ENCODE results near the gene JUND.
"Not testable (repeated sequence)": the region's sequence is repeated elsewhere in the genome, so short reads cannot be mapped to it uniquely, and the experiment has no call there.

JUND gene

DNA sequence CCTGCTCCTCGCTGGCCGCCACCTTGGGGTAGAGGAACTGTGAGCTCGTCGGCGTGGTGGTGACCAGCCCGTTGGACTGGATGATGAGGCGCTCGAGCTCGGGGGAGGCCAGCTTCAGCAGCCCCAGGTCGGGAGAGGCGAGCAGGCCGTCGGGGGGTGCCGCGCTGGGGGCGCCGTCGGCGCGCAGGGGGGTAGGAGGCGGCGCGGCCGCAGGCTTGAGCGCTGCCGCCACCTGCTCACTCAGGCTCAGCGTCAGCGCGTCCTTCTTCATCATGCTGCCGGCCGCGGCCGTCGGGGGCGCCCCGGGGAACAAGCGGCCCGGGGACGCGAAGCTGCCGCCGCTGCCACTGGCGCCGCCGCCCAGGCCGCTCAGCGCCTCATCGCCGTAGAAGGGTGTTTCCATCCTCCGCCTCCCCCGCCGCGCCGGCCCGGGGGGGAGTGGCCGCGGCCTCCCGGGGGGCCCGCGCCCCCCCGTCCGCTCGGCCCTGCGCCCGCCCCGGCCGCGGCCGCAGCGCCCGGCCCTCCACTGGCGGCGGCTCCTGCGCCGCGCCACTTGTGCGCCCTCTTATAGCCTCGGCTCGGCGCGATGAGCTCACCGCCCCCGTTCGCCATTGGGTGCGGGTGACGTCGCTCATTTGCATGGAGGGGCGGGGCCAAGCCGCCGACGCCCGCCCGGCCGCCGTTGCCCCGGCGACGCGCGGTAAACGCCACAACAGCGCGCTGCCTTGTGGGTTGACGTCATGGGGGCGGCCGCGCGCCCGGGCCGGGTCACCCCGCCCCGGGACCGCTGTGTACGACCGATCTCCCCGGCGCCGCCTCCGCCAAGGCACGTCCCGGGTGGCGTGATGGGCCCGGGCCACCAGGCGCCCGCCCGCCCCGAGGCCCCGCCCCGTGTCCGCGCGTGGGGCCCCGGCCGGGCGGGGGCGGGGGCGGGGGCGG, at the start of gene JUND:
TSS of gene JUND (minus strand) at position 541 of the 939 bp plus-strand sequence. CDS start at position 403, 138 bp downstream.
- Histone ChIP-seq H3K4me1 (ENCODE audit: insufficient read depth, insufficient read length) (peaks cover 23% of the 10 kb centered on the region), H3K27me3 (ENCODE audit: insufficient read depth, insufficient read length) (no peaks in the 10 kb centered on the region), H3K36me3 (ENCODE audit: insufficient read depth, insufficient read length, low read length) (peaks cover 23% of the 10 kb centered on the region), H3K4me3 (ENCODE audit: insufficient read length, low read depth) (peak within 1 kb of the TSS; percentile 100), H3K9ac (ENCODE audit: insufficient read length, low read depth) (peak within 1 kb of the TSS; percentile 99), H3K9me3 (ENCODE audit: insufficient read depth, low read length) (no peaks in the 10 kb centered on the region)
- TF ChIP-seq ZNF274 (IDR thresholded peaks at IDR 0.05; ENCODE audit: low read depth, low read length) (no peak), SUZ12 (IDR thresholded peaks at IDR 0.05; ENCODE audit: extremely low read depth, insufficient read depth, insufficient read length) (no peak), YY1 (IDR thresholded peaks at IDR 0.05; ENCODE audit: insufficient read depth, insufficient read length) (no peak)
- peak; percentile 96 for DNase-seq (ENCODE audit: low read depth, low spot score)

DNA sequence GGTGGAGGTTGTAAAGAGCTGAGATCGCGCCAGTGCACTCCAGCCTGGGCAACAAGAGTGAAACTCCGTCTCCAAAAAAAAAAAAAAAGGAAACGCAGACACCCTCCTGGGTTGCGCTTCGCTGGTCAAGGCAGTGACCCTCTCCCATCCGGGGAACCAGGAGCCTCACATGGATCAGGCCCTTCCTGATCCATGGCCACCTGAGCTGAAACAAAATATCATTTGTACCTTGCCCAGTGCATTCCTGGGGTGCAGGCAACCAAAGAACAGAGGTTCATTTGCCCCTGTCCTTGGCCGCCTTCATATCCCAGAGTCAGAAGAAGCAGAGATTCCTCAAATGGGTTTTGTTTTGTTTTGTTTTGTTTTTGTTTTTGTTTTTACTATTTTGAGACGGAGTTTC, 49.4 kb upstream of the JUND start:
- Histone ChIP-seq H3K9ac (ENCODE audit: insufficient read length, low read depth) (no peak overlapping the region), H3K4me3 (ENCODE audit: insufficient read length, low read depth) (no peak overlapping the region), H3K4me1 (ENCODE audit: insufficient read depth, insufficient read length) (peaks cover 13% of the 10 kb centered on the region), H3K9me3 (ENCODE audit: insufficient read depth, low read length) (no peaks in the 10 kb centered on the region), H3K27me3 (ENCODE audit: insufficient read depth, insufficient read length) (no peaks in the 10 kb centered on the region), H3K36me3 (ENCODE audit: insufficient read depth, insufficient read length, low read length) (peaks cover 2% of the 10 kb centered on the region)
- DNase-seq (ENCODE audit: low read depth, low spot score) = no peak
- TF ChIP-seq SUZ12 (IDR thresholded peaks at IDR 0.05; ENCODE audit: extremely low read depth, insufficient read depth, insufficient read length) = no peak
- TF ChIP-seq ZNF274 (IDR thresholded peaks at IDR 0.05; ENCODE audit: low read depth, low read length) = no peak
- no peak for TF ChIP-seq YY1 (IDR thresholded peaks at IDR 0.05; ENCODE audit: insufficient read depth, insufficient read length)

DNA sequence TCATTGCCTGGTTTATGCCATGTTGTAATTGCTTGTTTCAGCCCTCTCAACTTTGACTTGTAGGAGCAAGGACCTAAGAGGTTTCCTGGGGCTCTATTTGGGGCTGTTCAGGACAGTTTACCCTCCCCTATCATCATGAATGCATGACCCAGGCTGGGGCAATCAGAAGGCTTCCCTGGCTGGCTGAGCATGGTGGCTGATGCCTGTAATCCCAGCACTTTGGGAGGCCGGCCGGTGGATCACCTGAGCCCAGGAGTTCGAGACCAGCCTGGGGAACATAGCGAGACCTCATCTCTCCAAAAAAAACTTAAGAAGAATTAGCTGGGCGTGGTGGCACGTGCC, 47.6 kb upstream of the JUND start:
- H3K9ac ChIP-seq (ENCODE audit: insufficient read length, low read depth) = peak overlapping the region; percentile 71
- H3K4me1 ChIP-seq (ENCODE audit: insufficient read depth, insufficient read length) = peaks cover 8% of the 10 kb centered on the region
- DNase-seq (ENCODE audit: low read depth, low spot score) = no peak
- no peaks in the 10 kb centered on the region for H3K9me3 ChIP-seq (ENCODE audit: insufficient read depth, low read length)
- no peaks in the 10 kb centered on the region for H3K36me3 ChIP-seq (ENCODE audit: insufficient read depth, insufficient read length, low read length)
- H3K27me3 ChIP-seq (ENCODE audit: insufficient read depth, insufficient read length) = no peaks in the 10 kb centered on the region
- peak overlapping the region; percentile 29 for H3K4me3 ChIP-seq (ENCODE audit: insufficient read length, low read depth)
- TF ChIP-seq YY1 (IDR thresholded peaks at IDR 0.05; ENCODE audit: insufficient read depth, insufficient read length) = no peak
- TF ChIP-seq ZNF274 (IDR thresholded peaks at IDR 0.05; ENCODE audit: low read depth, low read length) = no peak
- TF ChIP-seq SUZ12 (IDR thresholded peaks at IDR 0.05; ENCODE audit: extremely low read depth, insufficient read depth, insufficient read length) = no peak

DNA sequence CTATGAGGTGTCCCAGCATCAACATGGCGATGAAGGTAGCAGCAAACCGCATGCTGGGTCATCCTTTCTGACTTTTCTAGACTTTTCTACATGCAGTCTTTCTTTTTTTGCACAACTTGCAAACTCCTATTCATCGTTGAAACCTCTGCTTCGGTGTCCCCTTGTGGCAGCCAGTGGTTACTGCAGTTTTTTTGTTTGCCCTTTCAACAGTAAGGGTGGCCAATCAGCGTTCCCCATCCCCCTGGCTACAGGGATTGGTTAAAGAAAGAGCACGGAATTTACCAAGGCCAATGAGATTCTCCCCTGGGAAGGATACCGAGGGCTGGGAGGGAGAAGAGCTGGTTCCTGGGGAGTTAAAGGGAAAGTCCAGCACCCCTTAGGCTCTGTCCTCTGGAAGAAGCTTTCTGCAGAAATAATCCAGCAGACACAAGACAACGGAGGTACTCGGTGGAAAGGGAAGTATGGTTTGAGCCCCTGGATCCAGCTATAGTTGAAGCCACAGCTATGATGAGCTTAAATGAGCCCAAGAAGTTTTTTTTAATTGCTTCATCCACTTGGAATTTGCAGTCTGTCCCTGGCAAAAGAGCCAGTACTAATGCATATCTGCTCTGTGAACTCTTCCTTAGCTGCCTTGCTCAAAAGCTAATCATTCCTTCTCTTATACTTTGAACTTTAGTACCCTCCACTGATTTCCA, 47.1 kb upstream of the JUND start:
- peak overlapping the region; percentile 29 for H3K4me3 ChIP-seq (ENCODE audit: insufficient read length, low read depth)
- peaks cover 8% of the 10 kb centered on the region for H3K4me1 ChIP-seq (ENCODE audit: insufficient read depth, insufficient read length)
- DNase-seq (ENCODE audit: low read depth, low spot score) = peak; percentile 95
- no peaks in the 10 kb centered on the region for H3K27me3 ChIP-seq (ENCODE audit: insufficient read depth, insufficient read length)
- no peaks in the 10 kb centered on the region for H3K36me3 ChIP-seq (ENCODE audit: insufficient read depth, insufficient read length, low read length)
- H3K9me3 ChIP-seq (ENCODE audit: insufficient read depth, low read length) = no peaks in the 10 kb centered on the region
- TF ChIP-seq ZNF274 (IDR thresholded peaks at IDR 0.05; ENCODE audit: low read depth, low read length) (no peak), SUZ12 (IDR thresholded peaks at IDR 0.05; ENCODE audit: extremely low read depth, insufficient read depth, insufficient read length) (no peak), YY1 (IDR thresholded peaks at IDR 0.05; ENCODE audit: insufficient read depth, insufficient read length) (no peak)
- peak overlapping the region; percentile 71 for H3K9ac ChIP-seq (ENCODE audit: insufficient read length, low read depth)

DNA sequence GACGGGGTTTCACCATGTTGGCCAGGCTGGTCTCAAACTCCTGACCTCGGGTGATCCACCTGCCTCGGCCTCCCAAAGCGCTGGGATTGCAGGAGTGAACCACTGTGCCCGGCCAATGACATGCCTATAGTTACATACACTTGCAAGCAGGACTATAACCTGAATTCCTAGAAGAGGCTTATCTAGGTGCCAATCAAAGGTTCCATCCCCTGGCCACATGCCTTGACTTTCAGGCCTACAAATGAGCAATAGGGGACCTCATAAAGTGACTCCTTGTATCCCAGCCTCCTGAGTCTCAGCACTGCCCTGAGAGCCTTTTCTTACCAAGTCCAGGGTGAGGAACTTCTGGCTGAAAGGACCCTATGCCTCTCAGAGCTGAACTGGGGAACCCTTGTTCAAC, 45.4 kb upstream of the JUND start:
- H3K4me3 ChIP-seq (ENCODE audit: insufficient read length, low read depth) = no peak overlapping the region
- H3K27me3 ChIP-seq (ENCODE audit: insufficient read depth, insufficient read length) = no peaks in the 10 kb centered on the region
- no peak for DNase-seq (ENCODE audit: low read depth, low spot score)
- H3K36me3 ChIP-seq (ENCODE audit: insufficient read depth, insufficient read length, low read length) = no peaks in the 10 kb centered on the region
- peaks cover 8% of the 10 kb centered on the region for H3K4me1 ChIP-seq (ENCODE audit: insufficient read depth, insufficient read length)
- H3K9ac ChIP-seq (ENCODE audit: insufficient read length, low read depth) = no peak overlapping the region
- TF ChIP-seq SUZ12 (IDR thresholded peaks at IDR 0.05; ENCODE audit: extremely low read depth, insufficient read depth, insufficient read length) = no peak
- no peak for TF ChIP-seq ZNF274 (IDR thresholded peaks at IDR 0.05; ENCODE audit: low read depth, low read length)
- no peak for TF ChIP-seq YY1 (IDR thresholded peaks at IDR 0.05; ENCODE audit: insufficient read depth, insufficient read length)
- no peaks in the 10 kb centered on the region for H3K9me3 ChIP-seq (ENCODE audit: insufficient read depth, low read length)

DNA sequence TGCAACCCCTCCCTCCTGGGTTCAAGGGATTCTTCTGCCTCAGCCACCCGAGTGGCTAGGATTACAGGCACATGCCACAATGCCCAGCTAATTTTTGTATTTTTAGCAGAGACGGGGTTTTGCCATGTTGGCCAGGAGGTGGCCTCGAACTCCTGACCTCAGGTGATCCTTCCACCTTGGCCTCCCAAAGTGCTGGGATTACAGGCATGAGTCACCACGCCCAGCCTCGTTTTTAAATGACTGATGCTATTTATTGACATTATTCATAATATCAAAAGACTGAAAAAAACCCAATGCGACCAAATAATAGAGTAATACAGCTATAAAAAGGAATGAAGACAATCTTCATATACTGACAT, 42.9 kb upstream of the JUND start:
- Histone ChIP-seq H3K9ac (ENCODE audit: insufficient read length, low read depth) (peak overlapping the region; percentile 36), H3K4me1 (ENCODE audit: insufficient read depth, insufficient read length) (peaks cover 20% of the 10 kb centered on the region), H3K36me3 (ENCODE audit: insufficient read depth, insufficient read length, low read length) (peaks cover 20% of the 10 kb centered on the region)
- not testable (repeated sequence) for H3K27me3 ChIP-seq (ENCODE audit: insufficient read depth, insufficient read length); DNase-seq (ENCODE audit: low read depth, low spot score); H3K9me3 ChIP-seq (ENCODE audit: insufficient read depth, low read length); H3K4me3 ChIP-seq (ENCODE audit: insufficient read length, low read depth)

DNA sequence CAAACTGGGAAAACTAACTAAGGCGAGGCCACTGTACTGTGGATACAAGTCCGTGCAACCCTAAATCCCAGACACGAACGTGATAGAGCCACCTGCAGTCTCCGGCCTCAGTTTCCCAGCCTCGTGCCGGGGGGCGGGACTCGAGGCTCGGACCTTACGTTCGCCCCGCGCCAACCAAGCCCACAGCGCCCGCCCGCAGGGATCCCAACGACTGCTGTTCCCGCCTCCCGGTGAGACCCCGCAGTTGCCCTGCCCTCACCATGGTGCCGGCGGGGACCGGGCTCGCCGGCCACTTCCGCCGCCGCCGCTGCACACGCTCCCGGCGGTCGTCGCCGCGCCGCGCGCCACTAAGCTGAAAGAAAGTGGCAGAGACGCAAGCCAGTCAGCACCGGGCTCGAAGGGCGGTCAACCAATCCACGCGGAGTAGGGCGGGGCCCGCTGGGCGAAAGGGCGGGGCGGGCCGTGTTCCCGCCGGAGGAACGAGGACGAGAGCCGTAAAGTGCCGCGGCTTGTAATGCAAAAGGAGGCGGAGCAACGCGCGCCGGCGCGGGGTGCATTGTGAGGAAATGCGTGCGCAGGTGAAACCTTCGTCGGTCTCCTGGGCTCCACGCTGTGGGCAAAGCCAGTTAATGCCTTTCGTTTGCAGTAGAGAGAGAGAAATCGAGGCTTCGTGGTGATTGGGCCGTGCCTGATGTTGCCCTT, 41.5 kb upstream of the JUND start, which contains the start of gene LSM4:
TSS of gene LSM4 (minus strand) at position 318 of the 702 bp plus-strand sequence. CDS start at position 262, 56 bp downstream.
- peak within 1 kb of the TSS; percentile 98 for H3K4me3 ChIP-seq (ENCODE audit: insufficient read length, low read depth)
- H3K9me3 ChIP-seq (ENCODE audit: insufficient read depth, low read length) = no peaks in the 10 kb centered on the region
- TF ChIP-seq YY1 (IDR thresholded peaks at IDR 0.05; ENCODE audit: insufficient read depth, insufficient read length) (no peak), SUZ12 (IDR thresholded peaks at IDR 0.05; ENCODE audit: extremely low read depth, insufficient read depth, insufficient read length) (no peak), ZNF274 (IDR thresholded peaks at IDR 0.05; ENCODE audit: low read depth, low read length) (no peak)
- peaks cover 20% of the 10 kb centered on the region for H3K4me1 ChIP-seq (ENCODE audit: insufficient read depth, insufficient read length)
- H3K36me3 ChIP-seq (ENCODE audit: insufficient read depth, insufficient read length, low read length) = peaks cover 29% of the 10 kb centered on the region
- H3K9ac ChIP-seq (ENCODE audit: insufficient read length, low read depth) = peak within 1 kb of the TSS; percentile 100
- H3K27me3 ChIP-seq (ENCODE audit: insufficient read depth, insufficient read length) = no peaks in the 10 kb centered on the region
- peak; percentile 99 for DNase-seq (ENCODE audit: low read depth, low spot score)

Measured in NT2/D1 (cell line).